Measurements from ENCODE around the gene DEAF1. TPM values are rescaled to one million over a fixed set of nuclear protein-coding genes. Genes with fewer than 3 reads are reported as not detected.

DEAF1 gene
- total RNA-seq, 6 experiments from 2014 or later, result 11.3 to 17.9 (median 14.0) TPM

DNA sequence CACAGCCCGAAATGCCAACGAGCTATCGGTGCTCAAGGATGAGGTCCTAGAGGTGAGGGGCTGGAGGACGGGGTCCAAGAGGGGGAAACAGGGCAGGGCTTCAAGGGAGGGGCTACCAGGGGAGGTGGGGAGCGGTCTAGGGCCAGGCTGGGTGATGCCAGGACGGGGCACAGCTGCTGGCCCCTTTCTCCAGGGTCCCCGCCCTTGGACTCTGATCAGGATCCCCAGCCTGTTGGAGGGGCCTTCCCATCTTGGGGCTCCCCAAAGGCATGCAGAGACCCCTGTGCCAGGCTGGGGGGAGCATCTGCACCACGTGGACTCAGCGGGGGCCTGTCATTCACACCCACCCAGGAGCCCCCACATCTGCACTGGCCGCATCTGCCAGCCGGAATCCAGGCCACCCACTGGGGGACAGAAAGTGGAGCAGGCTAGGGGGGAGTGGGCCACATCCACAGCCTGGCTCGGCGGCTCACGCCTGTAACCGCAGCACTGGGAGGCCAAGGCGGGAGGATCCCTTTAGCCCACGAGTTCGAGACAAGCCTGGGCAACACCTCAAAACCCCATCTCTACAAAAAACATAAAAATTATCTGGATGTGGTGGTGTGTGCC lies 29.9 kb upstream of the DEAF1 start:
- H3K27me3 ChIP-seq, result no peaks in the 10 kb centered on the region
- TF ChIP-seq, protein P1, sequence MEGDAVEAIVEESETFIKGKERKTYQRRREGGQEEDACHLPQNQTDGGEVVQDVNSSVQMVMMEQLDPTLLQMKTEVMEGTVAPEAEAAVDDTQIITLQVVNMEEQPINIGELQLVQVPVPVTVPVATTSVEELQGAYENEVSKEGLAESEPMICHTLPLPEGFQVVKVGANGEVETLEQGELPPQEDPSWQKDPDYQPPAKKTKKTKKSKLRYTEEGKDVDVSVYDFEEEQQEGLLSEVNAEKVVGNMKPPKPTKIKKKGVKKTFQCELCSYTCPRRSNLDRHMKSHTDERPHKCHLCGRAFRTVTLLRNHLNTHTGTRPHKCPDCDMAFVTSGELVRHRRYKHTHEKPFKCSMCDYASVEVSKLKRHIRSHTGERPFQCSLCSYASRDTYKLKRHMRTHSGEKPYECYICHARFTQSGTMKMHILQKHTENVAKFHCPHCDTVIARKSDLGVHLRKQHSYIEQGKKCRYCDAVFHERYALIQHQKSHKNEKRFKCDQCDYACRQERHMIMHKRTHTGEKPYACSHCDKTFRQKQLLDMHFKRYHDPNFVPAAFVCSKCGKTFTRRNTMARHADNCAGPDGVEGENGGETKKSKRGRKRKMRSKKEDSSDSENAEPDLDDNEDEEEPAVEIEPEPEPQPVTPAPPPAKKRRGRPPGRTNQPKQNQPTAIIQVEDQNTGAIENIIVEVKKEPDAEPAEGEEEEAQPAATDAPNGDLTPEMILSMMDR (IDR thresholded peaks at IDR 0.05), result no peak
- TF ChIP-seq POLR2A (IDR thresholded peaks at IDR 0.05), result no peak
- peaks cover 0 to 7% (median 0%) of the 10 kb centered on the region in 4 donors for H3K4me1 ChIP-seq
- H3K4me3 ChIP-seq, result no peak overlapping the region
- H3K36me3 ChIP-seq, result peaks cover 0 to 47% (median 6%) of the 10 kb centered on the region in 4 donors
- ATAC-seq (no peak), DNase-seq (peak in 1 of 3 donors; percentile 54)
- H3K9me3 ChIP-seq, result no peaks in the 10 kb centered on the region
- H3K27ac ChIP-seq, result no peak overlapping the region
- 40% methylated on average over 1 of the region's 18 CpGs for WGBS (ENCODE audit: insufficient coverage, low coverage, low lambda C conversion rate, missing lambda C conversion rate)
- intact Hi-C loops (cut with DNase I), result loop anchor here (10.0 kb wide), 1 partner anchor 60 kb away; no protein-coding TSS in a partner anchor

DNA sequence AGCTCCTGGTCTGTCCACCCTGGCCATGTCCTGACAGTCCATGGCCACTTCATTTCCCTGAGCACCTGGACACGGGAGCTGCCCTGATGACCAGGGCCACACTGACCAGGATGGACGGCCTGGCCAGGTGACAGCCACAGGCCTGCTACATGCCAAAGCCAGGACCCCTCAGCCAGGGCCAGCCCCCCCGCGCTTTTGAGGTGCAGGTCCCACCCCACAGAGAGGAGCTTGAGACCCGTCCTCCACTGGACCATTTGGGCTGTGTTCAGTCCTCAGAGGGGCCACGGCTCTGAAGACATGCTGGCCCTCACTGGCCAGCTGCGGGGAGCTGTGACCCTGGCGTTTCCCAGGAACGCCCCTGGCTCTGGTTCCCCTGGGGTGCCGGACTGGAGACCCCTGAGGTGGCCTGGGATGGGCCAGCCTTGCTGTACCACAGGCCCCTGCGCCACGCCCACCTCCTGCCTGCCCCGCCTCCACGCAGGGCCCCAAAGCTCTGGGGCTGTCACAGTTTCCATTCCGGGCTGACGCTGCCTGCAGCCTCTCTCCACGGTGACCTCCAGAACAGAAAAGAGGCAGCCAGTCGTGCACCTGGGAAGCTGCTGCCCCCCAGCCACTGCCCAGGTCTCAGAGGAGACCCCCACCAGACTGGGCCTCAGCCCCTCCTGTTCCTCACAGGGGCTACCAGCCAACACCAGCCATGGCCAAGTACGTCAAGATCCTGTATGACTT lies 29.2 kb upstream of the DEAF1 start:
- 40% methylated on average over 2 of the region's 19 CpGs for WGBS (ENCODE audit: insufficient coverage, low coverage, low lambda C conversion rate, missing lambda C conversion rate)
- DNase-seq, result peak in 1 of 3 donors; percentile 53
- H3K27me3 ChIP-seq, result no peaks in the 10 kb centered on the region

DNA sequence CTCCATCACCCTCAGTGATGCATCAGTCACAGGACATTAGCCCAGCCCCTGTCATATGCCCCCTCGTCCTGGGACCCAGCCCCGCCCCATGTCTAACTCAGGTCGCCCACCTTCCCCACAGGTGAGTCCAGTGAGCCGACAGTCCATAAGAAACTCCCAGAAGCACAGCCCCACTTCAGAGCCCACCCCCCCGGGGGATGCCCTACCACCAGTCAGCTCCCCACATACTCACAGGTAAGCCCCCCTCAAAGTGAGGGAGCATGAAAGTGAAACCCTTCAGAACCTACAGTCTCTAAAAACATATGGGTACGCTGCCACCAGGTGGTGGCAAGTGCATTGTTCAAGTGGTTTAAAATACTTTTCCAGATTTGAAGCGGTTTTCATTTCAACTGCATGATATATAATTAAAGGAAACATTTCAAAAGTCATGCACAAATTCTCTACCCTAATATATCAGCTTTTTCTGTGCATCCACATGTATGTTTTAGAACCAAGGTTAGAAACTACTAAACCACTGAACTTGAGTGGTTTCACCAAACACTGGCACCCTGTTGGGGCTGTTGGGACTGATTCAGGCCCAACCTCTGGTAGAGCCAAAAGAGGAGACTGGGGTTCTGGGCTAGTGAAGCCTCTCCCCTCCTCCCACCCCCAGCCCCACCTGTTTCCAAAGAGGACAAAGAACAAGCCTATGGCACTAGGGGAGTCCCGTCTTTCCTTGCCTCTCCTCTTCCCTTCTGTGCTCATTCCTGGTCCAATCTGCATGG lies 28.3 kb upstream of the DEAF1 start:
- TF ChIP-seq, protein P1 (IDR thresholded peaks at IDR 0.05), result peak; percentile 33 to 76 (median 54)
- TF ChIP-seq POLR2A (IDR thresholded peaks at IDR 0.05), result no peak
- no peak overlapping the region for H3K27ac ChIP-seq
- ATAC-seq (peak in 1 of 4 donors; percentile 11), DNase-seq (peak in 2 of 3 donors; percentile 50 to 55)
- H3K36me3 ChIP-seq, result peaks cover 0 to 50% (median 6%) of the 10 kb centered on the region in 4 donors
- 49% methylated on average over 5 of the region's 8 CpGs for WGBS (ENCODE audit: insufficient coverage, low coverage, low lambda C conversion rate, missing lambda C conversion rate)
- no peak overlapping the region for H3K4me3 ChIP-seq
- H3K9me3 ChIP-seq, result no peaks in the 10 kb centered on the region
- no peaks in the 10 kb centered on the region for H3K4me1 ChIP-seq
- intact Hi-C loops (cut with DNase I), result loop anchor here (10.0 kb wide), 1 partner anchor 59 kb away; no protein-coding TSS in a partner anchor
- no peaks in the 10 kb centered on the region for H3K27me3 ChIP-seq

More for the DNA sequence above, 29.2 kb upstream of the DEAF1 start:
- Histone ChIP-seq H3K27ac (no peak overlapping the region), H3K9me3 (no peaks in the 10 kb centered on the region), H3K4me3 (no peak overlapping the region), H3K4me1 (peaks cover 0 to under 1% (median 0%) of the 10 kb centered on the region in 4 donors), H3K36me3 (peaks cover 0 to 50% (median 6%) of the 10 kb centered on the region in 4 donors)
- ATAC-seq, result no peak
- TF ChIP-seq, protein P1 (IDR thresholded peaks at IDR 0.05), result no peak
- TF ChIP-seq POLR2A (IDR thresholded peaks at IDR 0.05), result no peak
- intact Hi-C loops (cut with DNase I), result loop anchor here (10.0 kb wide), 1 partner anchor 59 kb away; no protein-coding TSS in a partner anchor

DNA sequence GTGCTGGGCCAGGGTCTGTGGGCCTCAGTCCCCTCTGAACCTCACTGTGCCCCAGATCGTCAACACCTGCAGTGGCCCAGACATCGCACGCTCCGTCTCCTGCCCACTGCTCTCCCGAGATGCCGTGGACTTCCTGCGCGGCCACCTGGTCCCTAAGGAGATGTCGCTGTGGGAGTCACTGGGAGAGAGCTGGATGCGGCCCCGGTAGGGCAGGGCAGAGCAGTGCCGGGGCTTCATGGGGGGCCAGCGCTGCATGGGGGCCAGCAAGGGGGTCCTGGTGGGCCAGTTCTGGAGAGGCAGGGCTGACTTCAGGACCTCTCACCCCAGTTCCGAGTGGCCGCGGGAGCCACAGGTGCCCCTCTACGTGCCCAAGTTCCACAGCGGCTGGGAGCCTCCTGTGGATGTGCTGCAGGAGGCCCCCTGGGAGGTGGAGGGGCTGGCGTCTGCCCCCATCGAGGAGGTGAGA lies 27.4 kb upstream of the DEAF1 start:
- DNase-seq (peak in 2 of 3 donors; percentile 49 to 54), ATAC-seq (peak in 2 of 4 donors; percentile 3 to 4)
- Histone ChIP-seq H3K4me1 (no peaks in the 10 kb centered on the region), H3K4me3 (no peak overlapping the region), H3K9me3 (no peaks in the 10 kb centered on the region), H3K27me3 (no peaks in the 10 kb centered on the region), H3K36me3 (peaks cover 0 to 50% (median 6%) of the 10 kb centered on the region in 4 donors), H3K27ac (no peak overlapping the region)
- no CpG with 5 or more reads among the region's 20 CpGs for WGBS (ENCODE audit: insufficient coverage, low coverage, low lambda C conversion rate, missing lambda C conversion rate)
- intact Hi-C loops (cut with DNase I), result loop anchor here (10.0 kb wide), 1 partner anchor 58 kb away; no protein-coding TSS in a partner anchor
- TF ChIP-seq, protein P1 (IDR thresholded peaks at IDR 0.05), result no peak
- no peak for TF ChIP-seq POLR2A (IDR thresholded peaks at IDR 0.05)

All from right lobe of liver (tissue), 6 donors.